ENCODE results near the gene ZNF710. TPM values are rescaled to one million over a fixed set of nuclear protein-coding genes. Genes with fewer than 3 reads are reported as not detected.
A peak's percentile ranks its signal among the peaks of the same experiment; 100 is the strongest.
"Not testable (repeated sequence)": the region's sequence is repeated elsewhere in the genome, so short reads cannot be mapped to it uniquely, and the experiment has no call there.

The ZNF710 gene
- total RNA-seq, 2 donors from 2014 or later: 33.8 to 52.9 TPM

- peak in 1 of 2 donors; percentile 22 for DNase-seq
- intact Hi-C loops (cut with DNase I, micrococcal nuclease): no loop called here
- ATAC-seq: no peak
These were observed 104.4 kb downstream of the ZNF710 start for GRCh38 chr15:90105521-90105920.

GRCh38 chr15:90106522-90107117, 105.5 kb downstream of the ZNF710 start:
- DNase-seq (peak in 1 of 2 donors; percentile 59), ATAC-seq (no peak)
- intact Hi-C loops (cut with DNase I, micrococcal nuclease): no loop called here

GRCh38 chr15:90108038-90108437, 106.9 kb downstream of the ZNF710 start:
- ATAC-seq; DNase-seq; intact Hi-C loops (cut with DNase I, micrococcal nuclease): not testable (repeated sequence)

GRCh38 chr15:90109163-90109751, 108.1 kb downstream of the ZNF710 start:
- DNase-seq; ATAC-seq; intact Hi-C loops (cut with DNase I, micrococcal nuclease): not testable (repeated sequence)

GRCh38 chr15:90113166-90113565, 112.0 kb downstream of the ZNF710 start:
- intact Hi-C loops (cut with DNase I, micrococcal nuclease): no loop called here
- ATAC-seq (no peak), DNase-seq (no peak)

- ATAC-seq (no peak), DNase-seq (no peak)
- intact Hi-C loops (cut with DNase I, micrococcal nuclease): no loop called here
These were observed 113.4 kb downstream of the ZNF710 start for GRCh38 chr15:90114451-90114901.

GRCh38 chr15:90115783-90116182, 114.7 kb downstream of the ZNF710 start:
- DNase-seq (no peak), ATAC-seq (no peak)
- intact Hi-C loops (cut with DNase I, micrococcal nuclease): no loop called here

- peak in 1 of 2 donors; percentile 4 for DNase-seq
- intact Hi-C loops (cut with DNase I, micrococcal nuclease): no loop called here
- ATAC-seq: no peak
These were observed 118.2 kb downstream of the ZNF710 start for GRCh38 chr15:90119367-90119766.

- no peak for DNase-seq
- ATAC-seq: no peak
- intact Hi-C loops (cut with DNase I, micrococcal nuclease): no loop called here
These were observed 120.0 kb downstream of the ZNF710 start for GRCh38 chr15:90121086-90121485.

- no peak for DNase-seq
- peak; percentile 88 for ATAC-seq
- intact Hi-C loops (cut with DNase I, micrococcal nuclease): no loop called here
These were observed 123.4 kb downstream of the ZNF710 start for GRCh38 chr15:90124507-90124906.

- intact Hi-C loops (cut with DNase I, micrococcal nuclease): no loop called here
- peak; percentile 54 to 57 for DNase-seq
- peak; percentile 19 for ATAC-seq
These were observed 124.9 kb downstream of the ZNF710 start for GRCh38 chr15:90126022-90126421.

GRCh38 chr15:90126596-90127435, 125.7 kb downstream of the ZNF710 start:
- ATAC-seq (peak; percentile 14), DNase-seq (peak; percentile 37 to 58)

GRCh38 chr15:90130291-90130690, 129.2 kb downstream of the ZNF710 start:
- intact Hi-C loops (cut with DNase I, micrococcal nuclease): no loop called here
- DNase-seq (peak in 1 of 2 donors; percentile 14), ATAC-seq (no peak)

More at GRCh38 chr15:90126596-90127435, 125.7 kb downstream of the ZNF710 start:
- intact Hi-C loops (cut with DNase I, micrococcal nuclease): no loop called here

Small RNA genes lying within 50 kb of the gene (microRNA-seq; reads per million reads assigned to microRNA genes)
- gene MIR3174: 1.1 to 6.8 reads per million in 2 donors

Other genes starting within 250 kb of the ZNF710 start
- gene MESP2, start 225.0 kb upstream of the ZNF710 start, total RNA-seq: 1 to 10 TPM in 1 of 2 donors, under 1 TPM in 1; 0.84 to 1.0 TPM
- 100 to 1,000 TPM; 439 to 623 TPM for gene ANPEP, start 186.5 kb upstream of the ZNF710 start, total RNA-seq
- 10 to 100 TPM; 54.0 to 59.3 TPM for gene AP3S2, start 107.3 kb upstream of the ZNF710 start, total RNA-seq
- gene ARPIN, start 88.4 kb upstream of the ZNF710 start, total RNA-seq: 10 to 100 TPM; 40.0 to 40.4 TPM
- gene IDH2, start 101.1 kb downstream of the ZNF710 start, total RNA-seq: 100 to 1,000 TPM; 110 to 185 TPM
- gene SEMA4B, start 200.0 kb downstream of the ZNF710 start, total RNA-seq: 100 to 1,000 TPM in 1 of 2 donors, 10 to 100 TPM in 1; 97.2 to 165 TPM
- gene CIB1, start 232.6 kb downstream of the ZNF710 start, total RNA-seq: 100 to 1,000 TPM; 235 to 242 TPM
- gene GDPGP1, start 232.9 kb downstream of the ZNF710 start, total RNA-seq: 10 to 100 TPM; 19.6 to 22.3 TPM
- under 1 TPM; 0.47 to 0.58 TPM for gene TTLL13, start 248.2 kb downstream of the ZNF710 start, total RNA-seq